Frontal cortex (tissue), 4 donors: ENCODE results near the gene KCNK5. TPM values are rescaled to one million over a fixed set of nuclear protein-coding genes. Genes with fewer than 3 reads are reported as not detected.

Experiments used
- DNase-seq, 2 donors: peaks; one replicate each; pipeline ENCODE4 v3.0.0; 2012; ENCODE audit warnings: low spot score in 2 of 2
- FAIRE-seq: peaks from 2 replicates; lab custom pipeline; 2012; peaks lifted over from hg19 to GRCh38; lab: Jason Lieb, UNC
- total RNA-seq: library from RNA; depleted of rRNA; stranded (reverse); fragments of >200 nt; gene quantifications from one replicate; pipeline ENCODE4 v1.2.3, GENCODE V29; 2014
- donor health status: control.
- donor health status: control.
- donor health status: control.

KCNK5 gene
- total RNA-seq, 1 donor from 2014 or later = under 0.01 TPM

DNA sequence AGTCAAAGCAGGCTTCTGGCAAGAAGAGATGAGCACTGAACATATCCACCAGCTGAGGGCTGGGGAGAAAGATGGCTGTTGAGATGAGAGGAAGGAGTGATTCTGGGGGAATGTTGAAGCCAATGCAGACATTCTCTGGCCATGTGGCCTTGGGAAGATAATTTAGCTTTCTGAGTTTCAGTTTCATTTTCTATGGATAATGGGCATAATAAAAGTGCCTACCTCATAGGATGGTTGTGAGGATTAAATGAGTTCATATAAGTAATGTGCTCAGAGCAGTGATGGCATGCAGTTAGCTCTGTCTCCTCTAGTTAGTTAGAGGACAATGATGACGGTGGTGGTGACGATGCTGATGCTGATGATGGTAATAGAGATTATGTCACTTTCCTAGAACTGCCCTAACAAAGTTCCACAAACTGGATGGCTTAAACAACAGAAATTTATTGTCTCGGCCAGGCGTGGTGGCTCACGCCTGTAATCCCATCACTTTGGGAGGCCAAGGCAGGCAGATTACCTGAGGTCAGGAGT lies 18.5 kb upstream of the KCNK5 start:
- FAIRE-seq = no peak
- no peak for DNase-seq

DNA sequence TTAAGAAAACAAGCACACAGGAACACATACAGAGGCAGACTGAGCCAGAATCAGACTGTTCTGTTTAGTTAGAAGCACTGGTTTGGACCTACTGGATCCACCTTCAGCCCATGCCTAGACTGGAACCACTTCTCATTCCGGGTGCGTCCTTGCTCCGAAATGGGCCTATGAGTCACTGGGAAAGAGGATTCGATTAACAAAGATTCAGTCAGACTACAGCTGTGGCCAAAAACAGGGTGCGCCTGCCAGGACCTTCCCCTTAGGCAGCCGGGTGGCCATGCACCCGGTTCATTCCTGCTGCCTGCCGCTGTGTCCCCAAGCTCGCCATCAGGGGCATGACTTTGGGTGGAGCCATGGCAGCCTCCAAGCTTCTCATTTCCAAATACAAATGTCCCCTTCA lies 14.5 kb upstream of the KCNK5 start:
- DNase-seq (no peak), FAIRE-seq (no peak)

DNA sequence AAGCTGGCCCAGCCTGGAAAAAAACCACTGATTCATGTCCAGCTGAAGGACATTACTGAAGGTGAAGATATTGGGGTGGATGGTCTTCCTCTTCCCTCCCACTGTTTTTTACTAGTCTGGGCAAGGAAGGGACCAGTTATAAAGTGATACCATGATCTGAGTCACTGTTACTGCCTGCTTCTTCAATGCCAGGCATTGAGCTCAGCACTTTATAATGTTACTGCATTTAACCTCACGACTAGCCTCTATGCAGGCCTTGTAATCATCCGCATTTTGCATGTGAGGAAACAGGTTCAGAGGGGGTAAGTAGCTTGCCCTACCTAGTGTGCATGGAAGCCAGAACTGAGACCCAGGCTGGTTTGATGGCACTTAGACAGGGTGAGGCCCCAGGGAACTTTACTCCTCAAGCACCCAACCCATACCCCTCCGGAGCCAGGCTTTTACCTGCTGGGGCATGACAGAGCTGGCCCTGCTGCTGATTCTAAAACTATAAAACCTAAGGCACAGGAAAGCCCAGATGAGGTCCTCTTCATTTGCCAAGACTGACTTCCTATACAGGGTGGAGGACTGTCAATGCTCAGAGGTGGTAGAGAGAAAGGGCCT lies 11.0 kb upstream of the KCNK5 start:
- FAIRE-seq (no peak), DNase-seq (no peak)

DNA sequence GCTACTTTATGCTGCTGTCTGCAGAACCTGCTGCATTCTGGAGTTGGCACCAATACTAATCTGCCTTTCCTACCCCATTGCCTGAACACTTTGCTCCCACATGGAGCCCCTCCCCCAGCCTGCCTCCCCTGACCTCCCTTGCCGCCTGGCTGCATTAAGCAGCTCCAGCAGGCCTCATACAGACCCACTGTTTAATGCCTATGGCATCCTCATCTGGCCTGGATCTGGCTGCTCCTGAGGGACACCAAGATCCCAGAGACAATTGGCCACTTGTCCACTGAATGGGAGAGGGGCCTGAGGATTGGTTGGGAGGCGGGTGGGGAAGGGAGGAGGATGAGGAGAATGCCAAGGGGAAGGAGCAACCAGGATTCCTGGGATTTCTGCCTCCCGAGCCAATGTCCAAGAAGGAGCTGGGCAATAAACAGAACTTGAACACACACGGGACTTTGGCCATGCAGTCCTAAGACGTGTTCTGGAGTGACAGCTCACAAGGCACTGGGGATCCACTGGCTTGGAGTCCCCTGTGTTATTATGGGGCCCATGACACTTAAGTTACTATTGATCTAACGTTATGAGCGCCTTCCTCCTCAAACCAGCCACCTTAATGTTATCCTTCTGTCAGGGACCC lies 10.4 kb upstream of the KCNK5 start:
- FAIRE-seq (no peak), DNase-seq (no peak)

DNA sequence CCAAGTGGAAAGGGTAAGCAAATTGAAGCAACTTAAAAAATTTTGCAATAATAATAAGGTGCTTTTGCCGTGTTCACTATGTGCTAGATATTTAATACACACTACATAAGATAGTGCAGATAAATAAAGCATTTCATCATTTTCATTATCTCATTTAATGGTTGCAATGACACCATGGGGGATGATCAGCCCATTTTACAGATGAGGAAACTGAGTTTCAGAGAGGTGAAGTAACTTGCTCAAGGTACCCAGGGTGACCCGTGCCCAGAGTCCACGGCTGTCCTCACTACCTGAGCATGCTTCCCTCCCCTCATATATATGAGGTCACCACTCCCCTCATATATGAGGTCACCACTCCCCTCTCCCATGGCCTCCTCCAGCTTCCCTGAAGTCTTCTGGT lies 7.5 kb upstream of the KCNK5 start:
- no peak for FAIRE-seq

DNA sequence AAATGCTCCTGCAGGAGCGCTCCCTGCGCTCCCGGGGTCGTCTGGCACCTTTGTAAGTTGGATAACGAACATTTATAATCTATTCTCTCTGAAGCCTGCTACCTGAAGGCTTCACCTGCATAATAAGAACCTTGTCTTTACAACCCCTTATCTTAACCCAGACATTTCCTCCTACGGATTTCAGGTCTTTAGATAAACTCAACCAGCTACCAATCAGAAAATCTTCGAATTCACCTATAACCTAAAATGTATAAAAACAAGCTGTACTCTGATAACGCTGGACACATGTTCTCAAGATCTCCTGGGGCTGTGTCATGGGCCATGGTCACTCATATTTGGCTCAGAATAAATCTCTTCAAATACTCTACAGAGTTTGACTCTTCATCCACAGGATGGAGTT lies 4.1 kb upstream of the KCNK5 start:
- no peak for DNase-seq
- FAIRE-seq = no peak

More for the DNA sequence above, 7.5 kb upstream of the KCNK5 start:
- DNase-seq = no peak

DNA sequence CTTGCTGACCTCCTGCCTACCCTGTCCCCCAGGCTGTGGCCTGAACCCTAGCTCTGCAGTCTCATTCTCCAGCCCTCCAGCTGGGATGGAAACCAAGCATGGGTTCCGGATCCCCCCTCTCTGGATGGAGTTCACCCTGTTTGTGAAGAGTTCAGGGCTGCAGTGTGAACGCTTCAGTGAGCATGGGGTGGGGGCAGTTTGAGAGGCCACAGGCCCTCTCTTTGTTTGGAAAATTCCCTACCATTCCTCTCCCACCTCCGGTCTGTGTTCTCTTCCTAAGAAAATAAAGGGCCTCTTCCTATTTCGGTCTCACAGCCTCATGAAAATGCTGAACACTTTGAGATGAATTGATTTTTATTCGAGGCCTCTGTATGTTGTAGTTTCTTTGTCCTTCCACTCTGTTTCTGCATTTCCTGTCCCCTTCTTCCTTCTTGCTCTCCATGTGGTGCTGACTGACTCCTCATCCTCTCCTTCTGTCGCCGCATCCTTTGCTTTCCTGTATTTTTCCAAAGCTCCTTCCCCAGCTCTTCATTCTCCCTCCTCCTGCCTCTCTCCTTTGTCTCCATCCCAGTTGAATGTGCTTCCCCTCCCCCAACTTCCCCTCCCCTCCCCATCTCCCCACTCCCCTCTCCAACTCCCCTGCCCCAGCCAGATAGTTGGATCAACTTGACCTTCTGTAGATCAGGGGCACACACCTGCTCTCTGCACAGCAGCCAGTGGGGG lies 2.4 kb upstream of the KCNK5 start:
- no peak for DNase-seq
- FAIRE-seq = no peak

DNA sequence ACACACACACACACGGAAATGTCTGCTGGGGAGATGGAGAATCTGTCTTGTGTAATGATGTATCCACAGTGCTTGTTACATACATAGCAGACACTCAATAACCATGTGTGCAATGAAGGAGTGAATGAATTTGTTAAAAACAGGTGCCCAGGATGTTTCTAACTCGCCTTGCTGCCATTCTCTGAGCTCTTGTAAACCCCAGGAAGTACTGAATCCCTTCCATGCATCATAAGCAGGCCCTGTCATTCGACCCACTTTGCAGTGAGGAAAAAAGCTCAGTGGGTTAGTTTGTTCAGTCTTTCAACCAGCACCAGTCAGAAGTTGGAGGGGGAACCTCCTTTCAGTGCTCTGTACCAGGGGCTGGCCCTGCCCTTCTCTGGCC lies 1.4 kb upstream of the KCNK5 start:
- FAIRE-seq (no peak), DNase-seq (no peak)

DNA sequence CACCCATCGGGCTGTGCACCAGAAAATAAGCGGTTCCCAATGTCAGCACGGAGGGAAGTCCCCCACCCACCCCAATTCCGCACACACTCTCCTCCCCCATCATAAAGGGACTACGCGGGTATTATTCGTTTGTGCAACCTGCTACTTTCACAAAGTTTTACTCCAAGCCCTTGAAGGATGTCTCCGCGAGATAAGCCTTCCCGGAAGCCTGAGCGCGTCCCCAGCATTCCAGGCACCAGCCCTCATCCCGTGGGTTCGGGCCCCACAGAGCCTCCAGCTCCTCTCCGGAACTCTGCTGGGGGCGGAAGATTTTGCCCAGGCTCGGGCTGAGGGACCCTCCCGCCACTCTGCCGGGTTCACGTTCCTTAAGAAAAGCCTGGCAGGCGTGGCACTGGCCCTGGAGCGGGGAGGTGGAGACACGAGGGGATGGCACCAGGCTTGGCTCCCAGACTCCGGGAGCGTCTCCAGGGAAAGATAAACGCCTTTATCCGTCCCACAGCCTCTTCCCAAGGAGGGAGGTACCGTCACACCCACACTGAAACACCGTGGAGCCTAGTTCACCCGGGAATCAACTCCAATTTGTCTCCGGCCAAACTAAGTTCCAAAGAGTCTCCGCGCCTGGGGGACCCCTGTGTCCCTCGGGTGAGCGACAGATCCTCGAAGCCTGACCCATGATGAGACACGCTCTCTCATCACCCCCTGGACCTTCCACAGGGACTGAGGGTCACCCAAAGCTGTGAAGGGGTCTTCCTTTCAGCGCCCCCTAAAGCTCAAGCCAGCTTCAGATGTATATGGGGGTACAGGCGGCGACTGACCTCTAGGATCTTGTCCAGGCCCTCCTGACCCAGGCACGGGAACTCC lies 934 bp downstream of the KCNK5 start:
- no peak for FAIRE-seq
- DNase-seq = no peak

DNA sequence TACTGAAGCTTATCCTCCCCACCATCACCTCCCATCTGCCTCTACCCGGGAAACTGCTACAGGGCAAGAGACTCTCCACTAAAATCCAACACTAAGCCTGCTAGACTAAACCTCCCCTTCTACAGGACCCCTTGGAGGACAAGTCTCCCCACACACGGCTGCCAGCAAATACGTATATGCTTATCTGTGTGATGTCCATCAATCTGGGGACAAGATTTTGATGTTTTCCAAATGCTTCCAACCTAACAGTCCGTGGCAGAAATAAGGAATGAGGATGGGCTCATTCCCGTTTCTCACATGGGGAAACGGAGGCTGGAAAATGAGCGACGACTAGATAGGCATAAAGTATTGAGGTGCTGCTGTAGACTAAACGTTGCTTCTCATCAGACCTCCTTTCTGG lies 1.8 kb downstream of the KCNK5 start:
- no peak for FAIRE-seq
- DNase-seq = no peak

DNA sequence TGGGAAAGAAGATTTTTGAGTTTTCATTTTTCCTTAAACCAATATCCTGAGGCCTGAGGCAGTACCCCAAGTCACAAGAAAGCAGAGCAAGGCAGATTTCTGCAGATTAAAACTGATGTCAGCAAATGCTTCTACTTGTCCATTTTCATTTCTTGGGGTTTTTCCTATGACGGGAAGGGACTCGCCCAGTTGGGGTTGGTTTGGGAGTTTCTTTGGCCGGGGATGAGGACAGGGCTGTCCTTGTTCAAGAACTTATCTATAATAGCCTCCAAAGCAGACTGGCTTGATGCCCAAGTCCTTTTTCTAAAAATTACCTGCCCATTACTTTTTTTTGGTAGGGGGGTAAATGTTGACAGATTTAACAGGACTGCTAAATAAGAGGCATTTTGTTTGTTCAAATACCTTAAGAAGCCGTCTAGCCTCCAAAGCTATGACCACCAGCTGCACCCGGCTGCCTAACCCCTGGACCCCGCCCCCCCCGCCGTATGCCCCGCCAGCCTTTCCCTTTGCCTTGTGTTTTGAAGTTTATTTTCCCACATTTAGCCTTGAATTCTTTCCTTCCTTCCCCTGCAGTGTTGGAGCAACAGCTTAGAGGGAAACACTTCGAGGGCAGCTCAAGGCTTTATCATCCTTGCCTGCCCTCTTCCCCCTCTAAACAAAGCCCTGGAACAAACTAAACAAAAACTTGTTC lies 2.5 kb downstream of the KCNK5 start:
- no peak for FAIRE-seq
- no peak for DNase-seq

DNA sequence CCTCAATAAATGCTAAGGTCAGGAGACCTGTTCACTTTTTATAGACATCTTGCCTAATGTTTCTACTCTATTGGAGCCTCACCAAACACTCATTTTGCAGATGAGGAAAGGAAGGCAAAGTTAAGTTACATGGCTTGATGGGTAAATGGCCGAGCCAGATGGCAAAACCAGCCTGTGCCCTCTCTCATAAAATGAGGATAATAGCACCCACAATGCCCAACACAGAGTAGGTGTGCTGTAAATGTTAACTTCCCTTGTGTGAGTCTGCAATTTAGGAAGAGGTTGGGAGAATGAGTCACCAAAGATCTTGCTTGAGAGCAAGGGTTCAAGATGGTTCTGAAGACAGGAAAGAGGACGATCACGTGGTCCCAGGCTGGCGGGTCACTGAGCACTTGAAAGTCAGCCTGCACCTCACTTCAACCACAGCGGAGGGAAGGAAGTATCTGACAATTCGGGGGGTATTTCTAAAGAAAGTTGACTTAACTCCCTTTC lies 3.3 kb downstream of the KCNK5 start:
- no peak for FAIRE-seq
- DNase-seq = no peak

DNA sequence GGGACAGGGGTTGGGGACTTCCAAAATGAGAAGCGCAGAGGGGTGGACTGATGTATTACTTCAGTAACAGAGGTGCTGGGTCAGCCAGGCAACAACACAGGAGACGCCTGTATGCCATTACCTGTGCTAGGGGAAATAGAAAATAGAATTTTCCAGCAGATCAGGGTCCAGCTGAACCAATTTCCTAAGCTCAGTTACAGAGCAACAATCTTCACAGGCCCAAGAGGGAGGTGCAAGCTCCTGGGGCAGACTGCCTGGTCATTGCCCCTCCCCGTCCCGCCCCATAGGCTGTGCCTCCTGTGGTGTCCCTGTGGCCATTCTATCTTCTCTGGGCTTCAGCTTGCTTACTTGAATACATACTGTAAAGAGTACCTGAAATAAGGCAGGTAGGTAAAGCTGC lies 3.7 kb downstream of the KCNK5 start:
- FAIRE-seq = no peak
- no peak for DNase-seq

DNA sequence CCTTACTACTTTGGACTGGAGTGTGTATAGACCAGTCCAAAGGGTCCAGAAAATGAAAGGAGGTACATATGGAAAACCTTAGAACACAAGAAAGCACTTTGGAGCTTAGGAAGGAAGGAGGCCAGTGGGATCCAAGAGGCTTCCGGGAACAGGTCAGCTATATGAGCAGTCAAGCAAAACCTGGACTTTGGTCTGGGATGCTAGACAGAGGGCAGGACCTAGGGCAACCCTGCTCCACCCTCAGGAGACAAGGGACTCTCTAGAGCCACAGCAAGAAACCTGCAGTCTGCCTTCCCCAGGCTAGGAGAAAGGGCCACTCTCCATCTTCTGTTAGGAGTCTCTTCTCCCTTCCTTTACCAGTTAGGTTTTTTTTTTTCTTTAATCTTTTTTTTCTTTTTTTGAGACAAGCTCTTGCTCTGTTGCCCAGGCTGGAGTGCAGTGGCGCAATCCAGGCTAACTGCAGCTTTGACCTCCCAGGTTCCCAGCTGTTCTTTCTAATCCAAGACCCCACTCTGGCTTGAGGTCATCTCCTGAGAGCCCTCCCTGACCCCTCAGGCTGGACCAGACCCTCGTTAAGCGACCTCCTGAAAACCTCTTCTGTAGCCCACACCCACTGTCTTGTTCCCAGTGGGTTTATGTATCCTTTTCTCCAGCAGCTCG lies 4.6 kb downstream of the KCNK5 start:
- no peak for DNase-seq
- no peak for FAIRE-seq

DNA sequence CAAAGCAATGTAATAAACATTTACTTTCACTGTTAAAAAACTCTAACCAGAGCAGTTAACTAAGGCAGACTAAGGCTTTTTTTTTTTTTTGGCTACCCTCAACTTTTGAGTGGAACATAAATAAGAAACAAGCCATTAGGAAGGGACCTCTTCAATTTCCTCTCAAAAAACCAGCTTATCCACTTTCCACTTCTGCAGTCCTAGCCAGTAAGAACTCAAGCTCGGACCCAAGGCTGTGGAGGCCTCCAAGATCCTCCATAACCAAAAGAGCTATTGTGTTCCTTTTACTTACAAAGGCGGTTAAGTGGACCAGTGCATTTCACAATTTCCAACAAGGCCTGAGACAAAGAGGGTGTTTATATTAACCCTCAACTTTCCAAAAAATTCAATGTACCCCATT lies 5.3 kb downstream of the KCNK5 start:
- no peak for DNase-seq
- no peak for FAIRE-seq

DNA sequence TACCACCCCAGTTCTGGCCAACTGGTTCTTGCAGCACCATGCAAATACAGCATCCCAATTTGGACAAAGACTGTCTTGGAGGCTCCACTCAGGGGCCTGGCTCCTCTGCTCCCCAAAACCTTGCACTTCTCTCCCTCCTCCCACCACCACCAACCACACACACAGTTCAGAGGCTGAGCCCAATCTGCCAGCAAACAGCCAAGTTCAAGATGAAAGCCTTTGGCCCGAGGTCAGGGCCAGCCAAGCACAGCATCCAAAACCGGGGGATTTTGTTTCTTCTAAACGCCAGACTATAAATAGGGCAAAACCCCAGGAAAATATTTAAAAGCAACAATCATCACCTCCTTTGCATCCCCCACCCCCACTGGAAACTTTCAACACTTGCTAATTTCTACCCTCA lies 5.7 kb downstream of the KCNK5 start:
- no peak for FAIRE-seq
- DNase-seq = no peak

DNA sequence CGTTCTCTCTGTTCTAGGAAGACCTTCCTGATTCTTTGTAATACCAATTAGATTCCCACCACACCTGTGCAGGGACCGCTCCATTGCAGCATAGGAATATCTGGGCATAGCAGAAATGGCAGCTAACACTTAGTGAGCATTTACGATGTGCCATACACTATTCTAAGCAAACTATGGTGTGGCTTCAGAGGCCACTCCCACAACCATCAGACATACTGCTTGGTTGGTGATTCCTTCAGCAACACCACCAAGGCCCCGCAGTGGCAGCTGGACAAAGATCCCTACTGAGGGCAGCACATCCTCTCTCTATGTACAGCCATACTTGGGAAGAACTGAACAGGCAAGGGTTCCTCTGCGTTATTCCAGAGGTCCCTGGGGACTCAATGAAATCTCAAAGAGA lies 6.2 kb downstream of the KCNK5 start:
- DNase-seq (no peak), FAIRE-seq (no peak)

DNA sequence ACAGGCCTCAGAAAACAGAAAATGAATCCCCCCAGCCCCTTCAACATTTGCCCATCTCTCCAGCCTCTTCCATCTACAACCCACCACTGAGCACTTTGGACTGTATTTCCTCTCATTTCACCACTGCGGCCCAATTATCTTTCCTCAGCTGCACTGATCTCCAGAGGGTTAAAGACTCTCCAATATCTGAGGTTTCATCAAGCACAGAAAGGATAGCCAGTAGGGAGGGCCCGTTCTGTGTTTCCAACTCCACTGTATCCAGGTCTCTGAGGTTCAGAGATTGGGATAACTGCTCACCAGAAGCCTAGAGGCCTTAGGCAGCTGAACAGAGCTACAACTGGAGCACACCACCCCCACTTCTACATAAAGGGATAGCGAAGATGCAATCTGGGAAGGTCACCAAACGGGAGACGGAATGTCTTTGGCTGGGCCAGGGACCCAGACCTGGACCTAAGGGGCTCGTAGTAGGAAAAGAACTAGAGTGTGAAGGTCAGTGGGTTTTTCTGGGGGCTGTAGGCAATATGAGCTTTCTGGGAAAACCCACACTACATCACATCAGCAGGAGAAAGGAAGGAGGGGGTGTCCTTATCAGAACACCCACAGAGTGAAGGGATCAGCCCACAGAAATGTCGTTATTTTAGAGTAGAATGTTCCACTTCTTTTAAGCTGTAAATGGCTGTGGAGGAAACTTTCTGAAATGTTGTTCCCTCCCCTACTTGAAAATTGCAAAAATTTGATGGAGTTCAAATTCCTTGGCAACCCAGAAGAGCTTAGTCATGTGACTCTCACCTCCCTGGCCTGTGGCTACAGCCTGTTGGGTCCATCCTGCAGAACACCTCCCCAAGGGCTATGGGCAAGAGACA lies 7.3 kb downstream of the KCNK5 start:
- DNase-seq = no peak
- no peak for FAIRE-seq
